MM.1S (cell line): Measurements from ENCODE around the gene DNAH5.

Source experiments
- CTCF ChIP-seq: fragments of 300-600 bp; sonication (generic); IDR thresholded peaks from 2 replicates; pipeline ENCODE4 v1.5.1; 2016; ENCODE audit warnings: antibody characterized with exemption, low read length, mixed read lengths
- EZH2 ChIP-seq: fragments of 300-600 bp; sonication (generic); optimal IDR thresholded peaks from 2 replicates; pipeline ENCODE3; 2017; ENCODE audit warnings: low read depth, mild to moderate bottlenecking, antibody characterized with exemption, low read length, mixed read lengths
- EZH2phosphoT487 ChIP-seq: fragments of 300-600 bp; sonication (generic); IDR thresholded peaks from 2 replicates; pipeline ENCODE4 v1.6.1; 2018; ENCODE audit warnings: antibody characterized with exemption, low read length

GRCh38 chr5:13973724-13974123 is 29.2 kb upstream of the DNAH5 start:
- TF ChIP-seq CTCF, result no peak
- TF ChIP-seq EZH2phosphoT487, result no peak
- no peak for TF ChIP-seq EZH2
